ENCODE measurements around the gene MRPL52. TPM values are rescaled to one million over a fixed set of nuclear protein-coding genes. Genes with fewer than 3 reads are reported as not detected.
A peak's percentile ranks its signal among the peaks of the same experiment; 100 is the strongest.

The MRPL52 gene
- total and polyA plus RNA-seq, 2 of the 13 experiments (the other 11 are each of a cell fraction or from before 2014, with no cell fraction given): 118 to 329 TPM

- TF ChIP-seq ZFP41 (CRISPR knock-in tag; IDR thresholded peaks at IDR 0.05; ENCODE audit: borderline replicate concordance) (no peak), IRF2 (CRISPR knock-in tag; IDR thresholded peaks at IDR 0.05) (0 out of 2 replicates have a peak, but pooled peaks have one; percentile 25), CSRNP1 (CRISPR knock-in tag; IDR thresholded peaks at IDR 0.05) (peak; percentile 60), ZNF230 (CRISPR knock-in tag; IDR thresholded peaks at IDR 0.05) (no peak; the same call in 1 of the 2 replicates), SKIL (CRISPR knock-in tag; IDR thresholded peaks at IDR 0.05; ENCODE audit: borderline replicate concordance) (no peak), ZNF512B (CRISPR knock-in tag; IDR thresholded peaks at IDR 0.05; ENCODE audit: borderline replicate concordance) (peak; percentile 69; the same call in 1 of the 2 replicates), JARID2 (CRISPR knock-in tag; IDR thresholded peaks at IDR 0.05; ENCODE audit: insufficient replicate concordance) (no peak), ARID3A (IDR thresholded peaks at IDR 0.05; ENCODE audit: low read depth, low read length) (no peak), ATF3 (CRISPR knock-in tag; IDR thresholded peaks at IDR 0.05) (no peak), PRMT3 (CRISPR knock-in tag; IDR thresholded peaks at IDR 0.05; ENCODE audit: borderline replicate concordance, low read depth) (no peak), IKZF5 (CRISPR knock-in tag; IDR thresholded peaks at IDR 0.05) (no peak), TBX3 (IDR thresholded peaks at IDR 0.05; ENCODE audit: borderline replicate concordance) (no peak), NFYB (CRISPR knock-in tag; IDR thresholded peaks at IDR 0.05) (no peak), ZNF382 (CRISPR knock-in tag; IDR thresholded peaks at IDR 0.05; ENCODE audit: borderline replicate concordance) (no peak), BHLHE40 (IDR thresholded peaks at IDR 0.05; ENCODE audit: low read length) (no peak), FOSL1 (CRISPR knock-in tag; IDR thresholded peaks at IDR 0.05; ENCODE audit: borderline replicate concordance) (peak; percentile 33; the same call in 1 of the 2 replicates), RFXAP (CRISPR knock-in tag; IDR thresholded peaks at IDR 0.05; ENCODE audit: borderline replicate concordance) (peak; percentile 70; the same call in 1 of the 2 replicates), ZNF225 (CRISPR knock-in tag; IDR thresholded peaks at IDR 0.05) (peak; percentile 27; the same call in 1 of the 2 replicates)
These were observed 6.8 kb downstream of the MRPL52 start, which contains the start of gene MMP14 (continued) for GRCh38 chr14:22836301-22837113.

Measured in HepG2 (cell line).